ENCODE data around the gene NR4A3. TPM values are rescaled to one million over a fixed set of nuclear protein-coding genes. Genes with fewer than 3 reads are reported as not detected.

Gene NR4A3
- total and polyA plus RNA-seq, 10 of the 15 experiments (the other 5 are each of a cell fraction or from before 2014, with no cell fraction given): 0.04 to 2.1 (median 0.64) TPM; not detected in 1

- ChIA-PET CTCF (no interaction called here), SMC1A (ENCODE audit: uncharacterized antibody, unreplicated experiment) (no interaction called here), RAD21 (ENCODE audit: unreplicated experiment) (no interaction called here), POLR2A (no interaction called here)
- DNase-seq (ENCODE audit: low read depth, low spot score): no peak
- 74% methylated on average over 4 of the region's 4 CpGs for WGBS (ENCODE audit: insufficient coverage, insufficient replicate concordance, low lambda C conversion rate, missing lambda C conversion rate)
- BruUV-seq (replicated peaks): no TSS peak
- Histone ChIP-seq H4K20me1 (ENCODE audit: control insufficient read depth, insufficient read depth) (no peaks in the 10 kb centered on the region), H3K4me3 (no peak overlapping the region), H3K27me3 (replicated peaks in 1 of 2; ENCODE audit: control insufficient read depth in 2 of 2, insufficient read depth in 2 of 2, low read length in 1 of 2) (no peaks in the 10 kb centered on the region), H3K9ac (ENCODE audit: control insufficient read depth, insufficient read depth, low read length) (no peak overlapping the region), H3K36me3 (ENCODE audit: control insufficient read depth in 2 of 2, insufficient read depth in 2 of 2, low read length in 1 of 2) (no peaks in the 10 kb centered on the region), H3K9me3 (replicated peaks; ENCODE audit: control insufficient read depth, insufficient read depth, low read length) (no peaks in the 10 kb centered on the region), H3K27ac (ENCODE audit: control insufficient read depth, insufficient read depth) (no peak overlapping the region), H2AFZ (ENCODE audit: control insufficient read depth, low read depth, low read length) (no peak overlapping the region; the same call in 1 of the 2 replicates), H3K4me1 (ENCODE audit: control insufficient read depth, insufficient read depth, low read length) (no peaks in the 10 kb centered on the region), H3K79me2 (ENCODE audit: control insufficient read depth, insufficient read depth, low read length) (no peaks in the 10 kb centered on the region), H3K4me2 (ENCODE audit: control insufficient read depth, insufficient read depth) (no peak overlapping the region)
- in situ Hi-C loops (cut with MboI): no loop called here
- no peak for FAIRE-seq
- TF ChIP-seq RFX5 (IDR thresholded peaks at IDR 0.05; ENCODE audit: low read depth, low read length) (peak; percentile 72), PML (IDR thresholded peaks at IDR 0.05; ENCODE audit: low read length) (no peak), REST (IDR thresholded peaks at IDR 0.05; ENCODE audit: low read depth, low read length) (no peak), JUNB (IDR thresholded peaks at IDR 0.05) (0 out of 2 replicates have a peak, but pooled peaks have one; percentile 7), STAT3 (IDR thresholded peaks at IDR 0.05; ENCODE audit: low read depth, low read length) (no peak), TAF1 (IDR thresholded peaks at IDR 0.05; ENCODE audit: borderline replicate concordance, low read depth, low read length) (no peak), BCL11A (IDR thresholded peaks at IDR 0.05; ENCODE audit: low read depth, low read length) (no peak), IRF3 (IDR thresholded peaks at IDR 0.05) (no peak), PKNOX1 (IDR thresholded peaks at IDR 0.05) (0 out of 2 replicates have a peak, but pooled peaks have one; percentile 14), CREB1 (IDR thresholded peaks at IDR 0.05; ENCODE audit: low read depth) (peak; percentile 82), CREM (IDR thresholded peaks at IDR 0.05; ENCODE audit: low read depth) (peak; percentile 50; the same call in 1 of the 2 replicates)
- peak; percentile 75 for ATAC-seq
- intact Hi-C loops (cut with micrococcal nuclease; ENCODE audit: unreplicated experiment): no loop called here
These were observed 12.1 kb downstream of the NR4A3 start for GRCh38 chr9:99833735-99834134.

All from GM12878 (cell line).